GM19025 (cell line): Measurements from ENCODE around the gene VARS1.
"Not testable (repeated sequence)": the region's sequence is repeated elsewhere in the genome, so short reads cannot be mapped to it uniquely, and the experiment has no call there.

Source experiments
- ATAC-seq: cut with Tn5 transposase; IDR thresholded peaks from one replicate; pipeline ENCODE4 v1.9.1; 2021; ENCODE audit warnings: mild to moderate bottlenecking, low read depth, moderate library complexity; ENCODE audit not compliant: unreplicated experiment

Gene VARS1

DNA sequence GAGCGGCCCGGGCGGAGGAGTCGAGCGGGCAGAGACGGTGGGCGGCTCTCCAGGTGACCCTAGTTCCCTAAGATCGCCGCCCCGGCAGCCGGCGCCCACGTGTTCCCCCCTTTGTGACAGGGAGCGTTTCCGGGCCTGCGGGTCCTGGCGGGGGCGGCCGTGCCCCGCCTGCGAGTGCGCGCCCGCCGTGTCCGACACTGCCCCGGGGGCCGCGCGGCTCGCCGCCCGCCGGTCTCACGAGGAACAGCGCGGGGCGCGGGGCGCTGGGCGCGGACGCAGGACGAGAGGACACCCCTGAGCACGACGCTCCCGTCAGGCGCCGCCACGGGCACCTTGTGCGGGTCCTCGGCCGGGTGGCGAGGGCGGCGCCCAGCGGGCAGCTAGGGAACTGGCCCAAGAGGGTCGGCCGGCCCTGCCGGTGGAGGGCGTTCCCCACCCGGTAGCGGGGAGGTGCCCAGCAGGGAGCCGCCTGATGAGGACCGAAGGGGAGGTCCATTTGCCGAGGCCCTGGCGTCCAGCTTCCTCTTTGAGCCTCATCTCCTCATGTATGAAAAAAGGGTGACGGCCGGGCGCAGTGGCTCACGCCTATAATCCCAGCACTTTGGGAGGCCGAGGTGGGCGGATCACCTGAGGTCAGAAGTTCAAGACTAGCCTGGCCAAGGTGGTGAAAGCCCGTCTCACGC is at the start of gene VARS1:
VARS1 (minus strand) TSS at position 137 of the 683 bp plus-strand sequence. CDS start 535 bp downstream, outside the sequence.
- peak; percentile 78 for ATAC-seq

DNA sequence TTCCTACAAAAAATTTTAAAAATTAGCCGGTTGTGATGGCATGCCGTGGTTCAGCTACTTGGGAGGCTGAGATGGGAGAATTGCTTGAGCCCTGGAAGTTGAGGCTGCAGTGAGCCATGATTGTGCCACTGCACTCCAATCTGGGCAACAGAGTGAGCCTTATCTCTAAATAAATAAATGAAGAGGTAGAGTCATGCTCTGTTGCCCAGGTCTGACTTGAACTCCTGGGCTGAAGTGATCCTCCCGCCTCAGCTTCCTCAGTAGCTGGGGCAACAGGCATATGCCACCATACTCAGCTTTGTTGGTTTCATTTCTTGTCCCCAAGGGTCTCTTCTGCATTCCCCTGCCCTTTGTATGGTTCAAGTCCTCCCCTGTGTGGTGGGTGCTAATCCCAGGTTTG is 49.0 kb upstream of the VARS1 start:
- ATAC-seq = no peak

DNA sequence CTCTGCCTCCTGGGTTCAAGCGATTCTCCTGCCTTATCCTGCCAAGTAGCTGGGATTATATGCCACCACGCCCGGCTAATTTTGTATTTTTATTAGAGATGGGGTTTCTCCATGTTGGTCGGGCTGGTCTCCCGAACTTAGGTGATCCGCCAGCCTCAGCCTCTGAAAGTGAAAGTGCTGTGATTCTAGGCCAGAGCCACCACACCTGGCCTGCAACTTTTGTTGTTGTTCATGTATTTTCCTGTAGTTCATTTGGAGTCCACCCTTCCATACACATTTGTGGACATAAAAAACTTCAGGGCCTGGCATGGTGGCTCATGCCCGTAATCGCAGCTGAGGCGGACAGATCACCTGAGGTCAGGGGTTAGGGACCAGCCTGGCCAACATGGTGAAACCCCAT is 46.5 kb upstream of the VARS1 start:
- ATAC-seq = no peak

DNA sequence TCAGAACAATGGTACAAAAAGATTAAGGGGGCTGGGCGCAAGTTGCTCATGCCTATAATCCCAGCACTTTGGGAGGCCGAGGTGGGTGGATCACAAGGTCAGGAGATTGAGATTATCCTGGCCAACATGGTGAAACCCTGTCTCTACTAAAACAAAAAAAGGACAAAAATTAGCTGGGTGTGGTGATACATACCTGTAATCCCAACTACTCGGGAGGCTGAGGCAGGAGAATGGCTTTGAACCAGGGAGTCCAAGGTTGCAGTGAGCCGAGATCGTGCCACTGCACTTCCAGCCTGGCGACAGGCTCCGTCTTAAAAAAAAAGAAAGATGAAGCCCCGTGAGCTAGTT is 44.2 kb upstream of the VARS1 start:
- ATAC-seq = not testable (repeated sequence)

DNA sequence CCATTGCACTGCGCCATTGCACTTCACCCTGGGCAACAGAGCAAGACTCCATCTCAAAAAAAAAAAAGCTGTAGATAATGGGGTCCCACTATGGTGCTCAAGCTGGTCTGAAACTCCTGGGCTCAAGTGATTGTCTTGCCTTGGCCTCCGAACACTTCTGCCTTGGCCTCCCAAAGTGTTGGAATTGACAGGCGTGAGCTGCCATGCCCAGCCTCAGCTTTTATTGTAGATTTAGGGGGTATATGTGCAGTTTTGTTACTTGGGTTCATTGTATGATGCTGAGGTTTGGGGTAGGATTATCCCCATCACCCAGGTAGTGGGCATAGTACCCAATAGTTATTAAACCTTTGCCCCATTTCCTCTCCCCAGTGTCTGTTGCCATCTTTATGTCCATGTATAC is 43.4 kb upstream of the VARS1 start:
- no peak for ATAC-seq

DNA sequence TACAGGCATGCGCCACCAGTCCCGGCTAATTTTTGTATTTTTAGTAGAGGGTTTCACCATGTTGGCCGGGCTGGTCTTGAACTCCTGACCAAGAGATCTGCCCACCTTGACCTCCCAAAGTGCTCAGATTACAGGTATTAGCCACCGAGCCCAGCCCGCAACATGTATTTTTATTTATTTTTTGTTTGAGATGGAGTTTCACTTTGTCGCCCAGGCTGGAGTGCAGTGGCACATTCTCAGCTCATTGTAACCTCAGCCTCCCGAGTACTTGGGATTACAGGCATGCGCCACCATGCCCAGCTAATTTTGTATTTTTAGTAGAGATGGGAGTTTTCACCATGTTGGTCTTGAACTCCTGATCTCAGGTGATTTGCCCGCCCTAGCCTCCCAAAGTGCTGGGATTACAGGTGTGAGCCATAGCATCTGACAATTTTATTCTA is 42.6 kb upstream of the VARS1 start:
- ATAC-seq = not testable (repeated sequence)

DNA sequence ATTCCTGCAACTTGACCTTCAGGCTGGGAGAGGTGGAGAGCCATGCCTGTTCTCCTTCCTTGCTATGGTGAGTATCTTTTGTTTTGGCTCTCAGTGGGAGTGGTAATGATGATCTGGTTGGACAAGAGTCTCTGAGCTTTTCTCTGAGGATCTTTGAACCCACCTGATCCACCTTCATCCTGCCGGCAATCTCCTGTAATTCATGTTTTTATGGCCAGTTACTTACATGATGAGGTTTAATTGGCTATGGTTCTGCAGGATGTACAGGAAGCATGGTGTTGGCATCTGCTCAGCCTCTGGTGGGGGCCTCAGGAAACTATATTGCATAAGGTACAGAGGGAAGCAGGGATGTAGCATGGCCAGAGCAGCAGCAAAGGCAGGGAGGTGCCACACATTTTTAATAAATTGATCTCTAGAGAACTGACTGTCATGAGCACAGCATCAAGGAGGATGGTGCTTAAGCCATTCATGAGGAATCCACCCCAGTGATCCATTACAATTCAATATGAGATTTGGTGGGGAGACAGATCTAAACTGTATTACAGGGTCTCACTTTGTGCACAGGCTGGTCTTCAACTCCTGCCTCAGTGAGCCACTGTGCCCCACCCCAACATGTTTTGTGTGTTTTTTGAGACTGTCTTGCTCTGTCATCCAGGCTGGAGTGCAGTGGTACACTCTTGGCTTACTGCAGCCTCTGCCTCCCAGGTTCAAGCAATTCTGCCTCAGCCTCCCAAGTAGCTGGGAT is 42.0 kb upstream of the VARS1 start:
- ATAC-seq = no peak

DNA sequence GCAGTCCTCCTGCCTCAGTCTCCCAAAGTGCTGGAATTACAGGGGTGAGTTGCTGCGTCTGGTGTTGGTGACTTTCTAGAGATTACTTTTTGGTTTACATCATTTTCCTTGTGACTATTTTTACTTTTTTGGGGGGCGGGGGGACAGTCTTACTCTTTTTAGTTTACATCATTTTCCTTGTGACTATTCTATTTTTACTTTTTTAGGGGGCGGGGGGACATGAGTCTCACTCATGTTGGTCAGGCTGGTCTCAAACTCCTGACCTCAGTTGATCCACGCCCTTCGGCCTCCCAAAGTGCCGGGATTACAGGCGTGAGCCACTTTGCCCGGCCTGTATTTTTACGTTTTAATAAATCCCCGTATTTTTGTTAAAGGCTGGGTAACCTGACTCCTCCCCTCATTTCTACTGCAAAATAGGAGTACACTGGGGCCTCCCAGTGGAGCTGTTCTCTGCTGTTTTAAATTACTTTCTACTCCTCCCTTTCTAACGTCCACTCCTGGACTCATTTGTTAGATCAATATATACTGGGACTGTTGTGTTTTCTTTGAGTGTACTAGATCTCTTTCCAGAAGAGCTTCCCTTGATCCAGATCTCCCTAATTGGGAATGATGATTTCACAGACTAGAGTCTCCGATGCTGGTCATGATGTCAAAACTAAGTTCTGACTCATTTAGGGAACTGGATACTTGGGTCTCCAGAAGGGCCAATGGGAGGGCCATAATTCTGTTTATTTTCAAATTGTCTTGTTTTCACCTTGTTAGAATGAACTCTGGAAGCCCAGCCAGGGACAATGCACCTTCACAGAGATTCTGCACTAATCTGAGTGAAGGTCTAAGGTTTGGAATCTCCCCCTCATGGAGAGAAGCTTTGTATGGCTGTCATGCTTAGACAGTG is 41.2 kb upstream of the VARS1 start:
- no peak for ATAC-seq

DNA sequence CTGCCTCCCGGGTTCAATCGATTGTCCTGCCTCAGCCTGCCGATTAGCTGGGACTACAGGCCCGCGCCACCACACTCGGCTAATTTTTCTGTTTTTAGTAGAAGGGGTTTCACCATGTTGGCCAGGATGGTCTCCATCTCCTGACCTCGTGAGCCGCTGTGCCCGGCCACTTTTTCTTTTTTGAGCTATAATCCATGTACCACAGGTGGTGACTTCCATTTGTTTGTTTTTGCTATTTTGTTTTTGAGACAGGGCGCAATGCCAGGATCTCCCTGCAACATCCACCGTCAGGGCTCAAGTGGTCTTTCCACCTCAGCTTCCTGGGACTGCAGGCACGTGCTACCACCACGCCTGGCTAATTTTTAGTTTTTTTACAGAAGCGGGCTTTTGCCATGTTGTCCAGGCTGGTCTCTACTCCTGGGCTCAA is 40.5 kb upstream of the VARS1 start:
- ATAC-seq = no peak

DNA sequence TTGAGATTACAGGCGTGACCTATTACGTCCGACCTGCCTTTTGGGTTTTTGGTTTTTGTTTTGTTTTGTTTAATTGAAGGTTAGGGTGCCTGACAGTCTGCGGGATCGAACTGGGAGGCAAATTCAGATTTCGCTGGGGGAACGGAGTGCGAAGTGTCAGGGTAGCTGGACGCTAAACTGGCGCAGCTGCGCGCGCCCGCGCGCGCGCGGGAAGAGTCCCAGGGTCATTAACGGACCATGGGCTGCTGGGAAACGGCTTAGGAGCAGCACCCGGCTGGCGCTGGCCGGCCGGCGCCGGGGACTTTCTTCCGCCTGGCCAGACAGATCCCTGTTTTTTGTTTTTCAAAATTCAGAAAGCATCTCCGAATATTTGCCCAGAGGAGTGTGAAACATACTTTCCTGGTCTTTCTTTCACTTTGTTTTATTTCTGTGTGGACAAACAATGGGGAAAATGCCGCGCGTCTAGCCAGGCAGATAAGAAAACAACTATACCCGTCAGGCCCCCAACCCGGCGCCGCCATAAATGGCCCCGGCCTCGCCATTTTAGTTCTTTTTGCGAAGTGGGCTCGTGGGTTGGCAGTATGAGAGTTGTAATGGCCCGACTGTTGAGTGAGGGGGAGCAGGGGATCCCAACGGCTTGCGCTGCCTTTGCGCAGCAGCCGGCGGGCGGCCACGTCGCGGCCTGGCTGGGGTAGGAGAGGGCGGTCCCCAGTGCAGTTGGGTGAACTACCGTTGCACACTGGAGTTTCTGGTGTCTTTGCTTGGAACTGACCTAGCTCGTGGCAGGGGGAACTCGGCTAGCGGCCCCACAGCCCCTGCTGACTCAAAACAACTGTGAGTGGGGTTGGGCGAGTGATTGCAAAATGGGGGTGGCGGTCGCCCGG is 39.1 kb upstream of the VARS1 start:
- ATAC-seq = peak; percentile 43

DNA sequence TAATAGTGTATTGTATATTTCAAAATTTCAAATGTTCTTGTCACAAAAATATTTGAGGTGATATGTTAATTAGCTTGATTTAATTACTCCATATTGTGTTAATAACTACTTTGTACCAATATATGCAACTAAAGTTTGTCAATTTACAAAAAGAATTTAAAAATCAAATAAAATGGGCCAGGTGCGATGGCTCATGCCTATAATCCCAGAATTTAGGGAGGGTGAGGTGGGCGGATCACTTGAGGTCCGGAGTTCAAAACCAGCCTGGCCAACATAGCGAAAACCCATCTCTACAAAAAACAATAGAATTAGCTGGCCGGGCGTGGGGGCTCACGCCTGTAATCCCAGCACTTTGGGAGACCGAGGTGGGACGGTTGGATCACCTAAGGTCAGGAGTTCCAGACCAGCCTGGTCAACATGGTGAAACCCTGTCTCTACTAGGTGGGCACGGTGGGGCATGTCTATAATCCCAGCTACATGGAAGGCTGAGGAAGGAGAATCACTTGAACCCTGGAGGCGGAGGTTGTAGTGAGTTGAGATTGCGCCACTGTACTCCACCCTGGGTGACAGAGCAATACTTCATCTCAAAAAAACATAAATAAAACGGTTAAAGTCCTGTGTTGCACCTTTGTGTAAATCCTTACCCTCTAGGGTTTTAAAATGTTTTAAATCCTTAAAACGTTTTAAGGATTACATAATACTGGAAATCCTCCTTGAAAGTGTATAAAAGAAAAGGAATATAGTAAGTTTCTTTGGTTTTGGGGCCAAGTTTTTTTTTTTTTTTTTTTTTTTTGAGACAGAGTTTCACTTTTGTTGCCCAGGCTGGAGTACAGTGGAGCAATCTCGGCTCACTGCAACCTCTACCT is 36.0 kb upstream of the VARS1 start:
- ATAC-seq = no peak

DNA sequence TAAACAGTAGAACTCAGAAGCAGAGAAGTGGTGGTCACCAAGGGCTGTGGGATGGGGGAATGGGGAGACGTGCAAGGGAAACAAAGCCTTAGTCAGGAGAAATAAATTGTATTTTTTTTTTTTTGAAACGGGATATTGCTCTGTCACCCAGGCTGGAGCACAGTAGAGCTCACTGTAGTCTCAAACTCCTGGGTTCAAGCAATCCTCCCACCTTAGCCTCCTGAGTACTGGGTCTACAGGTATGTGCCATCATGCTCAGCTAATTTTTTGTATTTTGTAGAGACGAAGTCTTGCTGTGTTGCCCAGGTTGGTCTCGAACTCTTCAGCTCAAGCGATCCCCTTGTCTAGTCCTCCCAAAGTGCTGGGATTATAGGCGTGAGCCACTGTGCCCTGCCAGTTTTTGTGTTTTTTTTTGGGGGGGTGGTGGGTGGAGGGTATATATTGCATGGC is 35.4 kb upstream of the VARS1 start:
- no peak for ATAC-seq

DNA sequence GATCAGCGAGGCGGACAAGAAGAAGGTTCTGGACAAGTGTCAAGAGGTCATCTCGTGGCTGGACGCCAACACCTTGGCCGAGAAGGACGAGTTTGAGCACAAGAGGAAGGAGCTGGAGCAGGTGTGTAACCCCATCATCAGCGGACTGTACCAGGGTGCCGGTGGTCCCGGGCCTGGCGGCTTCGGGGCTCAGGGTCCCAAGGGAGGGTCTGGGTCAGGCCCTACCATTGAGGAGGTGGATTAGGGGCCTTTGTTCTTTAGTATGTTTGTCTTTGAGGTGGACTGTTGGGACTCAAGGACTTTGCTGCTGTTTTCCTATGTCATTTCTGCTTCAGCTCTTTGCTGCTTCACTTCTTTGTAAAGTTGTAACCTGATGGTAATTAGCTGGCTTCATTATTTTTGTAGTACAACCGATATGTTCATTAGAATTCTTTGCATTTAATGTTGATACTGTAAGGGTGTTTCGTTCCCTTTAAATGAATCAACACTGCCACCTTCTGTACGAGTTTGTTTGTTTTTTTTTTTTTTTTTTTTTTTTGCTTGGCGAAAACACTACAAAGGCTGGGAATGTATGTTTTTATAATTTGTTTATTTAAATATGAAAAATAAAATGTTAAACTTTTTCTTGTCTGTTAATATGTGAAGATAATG is 34.2 kb upstream of the VARS1 start:
- ATAC-seq = no peak

DNA sequence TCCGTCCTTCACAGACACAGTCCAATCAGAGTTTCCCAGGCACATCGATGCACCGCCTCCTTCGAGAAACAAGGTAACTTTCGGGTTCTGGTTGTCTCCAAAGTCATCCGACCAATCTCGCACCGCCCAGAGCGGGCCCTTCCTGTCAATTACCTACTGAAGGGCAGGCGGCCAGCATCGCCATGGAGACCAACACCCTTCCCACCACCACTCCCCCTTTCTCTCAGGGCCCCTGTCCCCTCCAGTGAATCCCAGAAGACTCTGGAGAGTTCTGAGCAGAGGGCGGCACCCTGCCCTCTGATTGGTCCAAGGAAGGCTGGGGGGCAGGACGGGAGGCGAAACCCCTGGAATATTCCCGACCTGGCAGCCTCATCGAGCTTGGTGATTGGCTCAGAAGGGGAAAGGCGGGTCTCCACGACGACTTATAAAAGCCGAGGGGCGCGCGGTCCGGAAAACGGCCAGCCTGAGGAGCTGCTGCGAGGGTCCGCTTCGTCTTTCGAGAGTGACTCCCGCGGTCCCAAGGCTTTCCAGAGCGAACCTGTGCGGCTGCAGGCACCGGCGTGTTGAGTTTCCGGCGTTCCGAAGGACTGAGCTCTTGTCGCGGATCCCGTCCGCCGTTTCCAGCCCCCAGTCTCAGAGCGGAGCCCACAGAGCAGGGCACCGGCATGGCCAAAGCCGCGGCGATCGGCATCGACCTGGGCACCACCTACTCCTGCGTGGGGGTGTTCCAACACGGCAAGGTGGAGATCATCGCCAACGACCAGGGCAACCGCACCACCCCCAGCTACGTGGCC is 31.9 kb upstream of the VARS1 start, which contains the start of gene HSPA1B:
HSPA1B (plus strand) TSS at position 453 of the 794 bp plus-strand sequence; CDS start at position 666, 213 bp downstream.
- peak; percentile 71 for ATAC-seq

DNA sequence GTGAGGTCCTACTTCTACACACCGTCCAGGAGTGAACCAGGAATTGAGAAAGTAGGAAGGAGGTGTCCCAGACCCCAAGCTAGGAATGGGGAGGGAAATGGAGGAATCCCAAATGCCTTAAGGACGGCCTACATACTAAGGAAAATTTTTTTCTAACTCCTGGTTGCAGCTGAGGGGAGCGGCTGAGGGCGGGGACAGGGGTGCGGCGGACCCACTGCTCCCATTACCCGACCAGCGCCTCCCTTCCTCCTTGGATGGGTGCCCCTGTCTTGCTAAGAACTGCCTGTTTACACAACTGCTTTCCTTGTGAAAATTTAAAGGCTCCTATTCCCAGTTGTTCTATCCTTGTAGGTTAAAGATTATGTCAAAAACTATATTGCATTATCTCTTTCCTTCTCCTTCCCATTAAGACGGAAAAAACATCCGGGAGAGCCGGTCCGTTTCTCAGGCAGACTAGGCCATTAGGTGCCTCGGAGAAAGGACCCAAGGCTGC is 31.3 kb upstream of the VARS1 start:
- ATAC-seq = no peak

DNA sequence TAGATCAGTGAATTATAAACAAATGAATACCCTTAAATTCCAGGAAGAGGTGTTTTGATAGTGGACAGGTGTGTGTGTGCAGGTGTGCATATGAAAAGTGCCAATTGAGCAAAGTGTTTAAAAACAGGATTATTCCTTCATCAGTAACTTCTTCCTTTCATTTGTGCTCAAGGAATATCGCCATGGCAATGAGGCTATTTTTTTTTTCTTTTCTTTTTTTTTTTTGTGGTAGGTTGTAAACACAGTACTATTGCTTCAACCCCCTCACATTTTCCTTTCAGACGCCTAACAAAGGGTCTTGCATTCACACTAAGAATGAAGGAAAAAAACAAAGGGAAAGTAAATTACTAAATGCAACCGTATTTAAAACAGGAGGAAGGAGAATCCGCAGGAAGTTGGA is 30.0 kb upstream of the VARS1 start:
- ATAC-seq = no peak

DNA sequence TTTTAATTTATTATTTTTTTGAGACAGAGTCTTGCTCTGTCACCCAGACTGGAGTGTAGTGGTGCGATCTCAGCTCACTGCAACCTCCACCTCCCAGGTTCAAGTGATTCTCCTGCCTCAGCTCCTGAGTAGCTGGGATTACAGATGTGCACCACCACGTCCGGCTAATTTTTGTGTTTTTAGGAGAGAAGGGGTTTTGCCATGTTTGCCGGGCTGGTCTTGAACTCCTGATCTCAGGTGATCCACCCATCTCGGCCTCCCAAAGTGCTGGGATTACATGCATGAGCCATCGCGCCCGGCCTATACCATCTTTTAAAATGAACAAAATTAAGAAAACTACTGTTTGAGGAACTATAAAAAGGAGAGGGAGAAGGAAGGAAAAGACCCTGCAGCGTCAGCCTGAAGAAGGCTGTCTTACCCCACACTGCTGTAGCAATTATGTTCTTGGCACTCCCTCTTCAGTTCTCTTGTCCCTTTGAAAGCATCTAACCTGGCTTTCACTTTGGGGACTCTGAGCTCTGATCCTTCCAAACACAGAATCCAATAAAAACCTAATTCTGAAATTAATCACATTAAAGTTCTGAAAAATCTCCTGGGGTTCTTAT is 28.1 kb upstream of the VARS1 start:
- ATAC-seq = not testable (repeated sequence)
